VCaP (cell line): Measurements from ENCODE around the gene BSN.

Source experiments
- H3K27ac ChIP-seq: fragments of 450-650 bp; 2 replicates; pipeline ENCODE4 v1.5.1; 2017
- CTCF ChIP-seq: fragments of 450-650 bp; conservative IDR thresholded peaks from 2 replicates; pipeline ENCODE4 v1.5.1; 2017; ENCODE audit warnings: mild to moderate bottlenecking, moderate library complexity

Gene BSN

GRCh38 chr3:49701388-49702077 lies 147.3 kb downstream of the BSN start:
- H3K27ac ChIP-seq: no peak overlapping the region
- peak; percentile 55 for TF ChIP-seq CTCF

GRCh38 chr3:49702672-49703071 lies 148.4 kb downstream of the BSN start:
- no peak for TF ChIP-seq CTCF

GRCh38 chr3:49703443-49703927 lies 149.2 kb downstream of the BSN start:
- peak; percentile 97 for TF ChIP-seq CTCF
- H3K27ac ChIP-seq: peak overlapping the region; percentile 25; the same call in 1 of the 2 replicates

More at GRCh38 chr3:49702672-49703071, 148.4 kb downstream of the BSN start:
- H3K27ac ChIP-seq: no peak overlapping the region

- H3K27ac ChIP-seq: peak overlapping the region; percentile 25; the same call in 1 of the 2 replicates
- TF ChIP-seq CTCF: no peak
Observed at GRCh38 chr3:49703956-49704355, 149.7 kb downstream of the BSN start.

- H3K27ac ChIP-seq: no peak overlapping the region
- no peak for TF ChIP-seq CTCF
Observed at GRCh38 chr3:49704629-49705028, 150.4 kb downstream of the BSN start.

GRCh38 chr3:49705390-49705960 lies 151.2 kb downstream of the BSN start:
- H3K27ac ChIP-seq: no peak overlapping the region
- TF ChIP-seq CTCF: no peak

GRCh38 chr3:49706456-49707112 lies 152.3 kb downstream of the BSN start:
- no peak overlapping the region for H3K27ac ChIP-seq
- TF ChIP-seq CTCF: no peak
